Vagina (tissue), 2 donors: ENCODE measurements around the gene HSPB1.

ENCODE experiments used
- CTCF ChIP-seq, 3 experiments: fragments of 450-650 bp in 2 of 3; fragments of 200-600 bp in 1 of 3; sonication (generic) in 1 of 3; IDR thresholded peaks; one replicate each; pipeline ENCODE4 v1.5.1; 2017 to 2019; ENCODE audit warnings: antibody characterized with exemption in 3 of 3, mild to moderate bottlenecking in 2 of 3, moderate library complexity in 2 of 3
- POLR2A ChIP-seq, 2 donors: fragments of 450-650 bp; IDR thresholded peaks; one replicate each; pipeline ENCODE4 v1.6.1; 2017; ENCODE audit warnings: antibody characterized with exemption in 2 of 2, mild to moderate bottlenecking in 2 of 2, moderate library complexity in 2 of 2
- POLR2AphosphoS5 ChIP-seq, 2 donors: sonication (generic); formaldehyde crosslinking; IDR thresholded peaks; one replicate each; pipeline ENCODE4 v1.9.0; 2017; ENCODE audit warnings: antibody characterized with exemption in 2 of 2, mild to moderate bottlenecking in 2 of 2, low read depth in 1 of 2; ENCODE audit not compliant: insufficient read depth in 1 of 2

- TF ChIP-seq CTCF (IDR thresholded peaks at IDR 0.05) (peak; percentile 17 to 39 (median 35)), POLR2A (IDR thresholded peaks at IDR 0.05) (no peak), POLR2AphosphoS5 (IDR thresholded peaks at IDR 0.05; ENCODE audit: insufficient read depth in 1 of 2, low read depth in 1 of 2) (no peak)
These were observed 39.6 kb upstream of the HSPB1 start for GRCh38 chr7:76262683-76263402.
